HG03457 (cell line): ENCODE data around the gene TBX2.

Source experiments
- ATAC-seq: cut with Tn5 transposase; IDR thresholded peaks from one replicate; pipeline ENCODE4 v1.9.1; 2021; ENCODE audit warnings: moderate number of reproducible peaks; ENCODE audit not compliant: unreplicated experiment

TBX2 gene

DNA sequence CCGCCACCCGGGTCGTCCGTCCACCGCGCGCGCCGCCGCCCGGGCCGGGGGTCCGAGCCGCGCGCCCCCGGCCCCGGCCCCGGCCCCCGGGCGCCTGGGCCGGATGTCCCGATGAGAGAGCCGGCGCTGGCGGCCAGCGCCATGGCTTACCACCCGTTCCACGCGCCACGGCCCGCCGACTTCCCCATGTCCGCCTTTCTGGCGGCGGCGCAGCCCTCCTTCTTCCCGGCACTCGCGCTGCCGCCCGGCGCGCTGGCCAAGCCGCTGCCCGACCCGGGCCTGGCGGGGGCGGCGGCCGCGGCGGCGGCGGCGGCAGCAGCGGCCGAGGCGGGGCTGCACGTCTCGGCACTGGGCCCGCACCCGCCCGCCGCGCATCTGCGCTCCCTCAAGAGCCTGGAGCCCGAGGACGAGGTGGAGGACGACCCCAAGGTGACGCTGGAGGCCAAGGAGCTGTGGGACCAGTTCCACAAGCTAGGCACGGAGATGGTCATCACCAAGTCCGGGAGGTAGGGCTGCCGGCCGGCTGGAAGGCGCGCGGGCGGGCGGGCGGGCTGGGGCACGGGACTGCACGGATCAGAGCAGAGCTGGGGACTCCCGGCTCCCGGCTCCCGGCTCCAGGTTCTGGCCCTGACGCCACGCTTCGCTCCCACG lies 548 bp downstream of the TBX2 start:
- no peak for ATAC-seq

DNA sequence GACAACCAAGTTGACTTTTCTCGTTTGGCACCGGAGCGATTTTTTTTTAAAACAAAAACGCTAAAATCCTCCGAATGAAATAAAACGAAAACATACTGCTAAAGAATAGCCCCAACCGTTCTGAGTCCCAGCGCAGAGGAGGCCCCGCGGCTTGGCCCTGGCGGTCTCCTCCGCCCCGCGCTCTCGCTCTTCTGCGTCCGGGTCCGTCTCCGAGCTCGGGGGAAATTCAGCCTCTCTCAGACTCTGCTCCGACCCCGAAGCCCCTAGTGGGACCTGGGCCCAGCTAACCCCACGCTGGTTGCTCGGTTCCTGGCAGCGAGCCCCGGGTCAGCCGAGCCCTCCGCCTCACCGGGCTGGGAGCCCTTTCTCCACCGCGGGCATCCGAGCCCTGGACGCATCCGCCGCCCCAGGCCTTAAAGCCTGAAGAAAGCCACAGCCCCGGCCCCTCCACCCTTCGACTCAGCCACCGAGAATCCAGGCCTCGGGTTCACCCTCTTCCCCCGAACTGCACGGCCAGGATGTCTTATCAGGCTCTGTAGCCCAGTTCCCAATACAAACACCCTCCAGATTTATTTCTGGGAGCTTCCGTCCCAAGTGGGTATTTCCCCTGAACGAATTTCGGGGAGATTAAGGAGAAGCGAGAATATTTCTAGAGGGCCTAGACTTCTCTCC lies 1.2 kb downstream of the TBX2 start:
- no peak for ATAC-seq

DNA sequence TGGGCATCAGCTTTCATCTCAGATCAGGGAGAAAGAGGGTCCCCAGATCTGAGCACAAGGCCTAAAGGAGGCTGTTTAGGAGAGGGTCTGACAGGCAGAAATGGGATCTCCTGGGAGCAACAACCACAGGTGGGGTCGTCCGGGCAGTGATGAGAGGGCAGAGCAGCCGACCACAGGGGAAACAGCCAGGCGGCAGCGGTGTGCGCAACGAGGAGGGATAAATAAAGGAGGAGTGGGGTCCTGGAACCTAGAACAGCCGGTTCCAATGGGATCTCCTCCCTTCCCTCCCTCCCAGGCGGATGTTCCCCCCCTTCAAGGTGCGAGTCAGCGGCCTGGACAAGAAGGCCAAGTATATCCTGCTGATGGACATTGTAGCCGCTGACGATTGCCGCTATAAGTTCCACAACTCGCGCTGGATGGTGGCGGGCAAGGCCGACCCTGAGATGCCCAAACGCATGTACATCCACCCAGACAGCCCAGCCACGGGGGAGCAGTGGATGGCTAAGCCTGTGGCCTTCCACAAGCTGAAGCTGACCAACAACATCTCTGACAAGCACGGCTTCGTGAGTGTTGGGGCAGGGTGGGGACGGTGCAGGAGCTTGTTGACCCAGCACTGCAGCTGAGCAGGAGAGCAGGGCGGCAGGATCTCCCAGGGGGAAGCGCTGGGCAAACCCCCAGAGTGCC lies 1.9 kb downstream of the TBX2 start:
- ATAC-seq, result no peak

DNA sequence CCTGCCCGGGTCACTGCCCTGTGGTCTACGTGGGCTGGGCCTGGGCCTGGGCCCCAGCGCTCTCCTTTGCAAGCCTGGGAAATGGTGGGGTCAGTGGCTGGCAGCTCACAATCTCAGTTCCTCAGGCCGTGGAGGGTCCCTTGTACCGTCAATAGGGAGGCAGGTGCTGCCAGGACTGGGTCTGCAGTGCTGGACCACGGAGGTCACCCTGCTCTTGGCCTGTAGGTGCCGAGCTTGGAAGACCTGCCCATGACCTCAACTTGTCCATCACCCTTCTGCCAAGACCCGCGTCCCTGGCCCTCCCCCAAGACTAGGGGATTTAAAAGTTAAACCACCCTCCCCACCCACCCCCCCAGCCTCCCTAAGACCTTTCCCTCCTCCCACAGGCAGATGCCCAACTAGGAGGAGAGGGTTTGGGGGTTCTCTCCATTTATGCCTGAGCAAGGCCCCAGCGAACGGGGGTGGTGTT lies 2.5 kb downstream of the TBX2 start:
- ATAC-seq, result no peak

DNA sequence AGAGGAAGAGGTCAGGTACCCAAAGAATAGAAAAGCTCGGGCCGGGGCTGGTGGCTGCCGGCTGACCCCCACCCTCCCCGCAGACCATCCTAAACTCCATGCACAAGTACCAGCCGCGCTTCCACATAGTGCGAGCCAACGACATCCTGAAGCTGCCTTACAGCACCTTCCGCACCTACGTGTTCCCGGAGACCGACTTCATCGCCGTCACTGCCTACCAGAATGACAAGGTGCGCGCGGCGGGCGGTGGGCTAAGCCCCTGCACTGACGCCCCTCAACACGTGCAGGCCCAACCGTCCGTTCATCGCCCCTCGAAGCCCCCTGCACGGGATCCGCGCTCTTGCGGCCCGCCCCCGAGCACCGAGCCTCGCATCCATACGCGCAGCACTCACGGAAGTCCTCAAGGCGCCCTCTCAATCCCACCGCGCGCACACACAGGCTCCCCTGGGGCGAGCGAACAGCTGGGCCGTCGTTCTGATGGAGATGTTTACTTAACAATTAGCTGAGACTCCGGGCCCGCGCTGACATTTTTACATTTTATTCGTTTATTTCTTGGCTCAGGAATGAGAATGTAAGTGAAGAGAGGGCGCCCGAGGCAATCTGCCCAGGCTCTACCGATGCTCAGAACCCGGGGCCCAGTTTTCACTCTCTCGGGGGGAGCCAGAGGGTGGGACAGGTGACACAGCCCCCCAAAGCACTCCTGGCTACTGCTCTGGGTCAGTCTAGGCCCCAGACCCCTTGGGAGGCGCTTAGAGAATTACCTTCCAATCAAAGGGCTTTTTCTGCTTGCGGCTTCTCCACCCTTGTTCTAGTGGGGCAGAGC lies 3.5 kb downstream of the TBX2 start:
- ATAC-seq, result no peak

DNA sequence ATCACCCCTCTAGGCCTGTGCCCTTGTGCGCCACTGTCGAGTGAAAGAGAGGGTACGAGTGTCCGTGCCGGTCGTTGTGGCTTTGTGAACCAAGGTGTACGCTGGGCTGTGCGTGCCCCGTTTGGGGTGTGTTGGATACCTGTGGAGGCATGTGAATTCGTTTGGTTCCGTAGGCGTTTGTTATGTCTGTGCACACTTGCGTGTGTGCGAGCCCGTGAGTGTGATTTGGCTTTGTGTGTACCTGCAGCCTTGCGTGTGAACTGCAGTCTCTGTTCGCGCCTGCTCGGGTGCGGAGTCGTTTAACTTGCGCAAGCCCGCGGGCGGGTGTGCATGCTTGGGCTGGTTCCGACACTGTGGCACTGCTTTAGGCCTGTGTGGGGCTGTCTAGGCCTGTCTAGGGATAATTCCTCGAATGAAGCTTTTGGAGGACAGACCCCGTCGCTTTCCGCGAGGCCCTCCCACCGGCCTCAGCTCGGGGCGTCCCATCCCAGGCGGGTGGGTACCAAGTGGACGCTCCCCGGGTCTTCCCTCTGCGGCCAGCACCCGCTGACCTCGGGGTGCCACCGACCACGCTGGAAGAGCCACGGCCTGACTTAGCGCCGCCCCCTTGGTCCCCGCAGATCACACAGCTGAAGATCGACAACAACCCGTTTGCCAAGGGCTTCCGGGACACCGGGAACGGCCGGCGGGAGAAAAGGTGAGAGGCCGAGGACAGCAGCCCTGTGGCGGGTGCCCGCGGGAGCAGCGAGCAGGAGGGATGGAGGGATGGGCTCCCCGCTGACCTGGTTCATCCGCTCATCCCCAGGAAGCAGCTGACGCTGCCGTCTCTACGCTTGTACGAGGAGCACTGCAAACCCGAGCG lies 4.4 kb downstream of the TBX2 start:
- ATAC-seq, result no peak

DNA sequence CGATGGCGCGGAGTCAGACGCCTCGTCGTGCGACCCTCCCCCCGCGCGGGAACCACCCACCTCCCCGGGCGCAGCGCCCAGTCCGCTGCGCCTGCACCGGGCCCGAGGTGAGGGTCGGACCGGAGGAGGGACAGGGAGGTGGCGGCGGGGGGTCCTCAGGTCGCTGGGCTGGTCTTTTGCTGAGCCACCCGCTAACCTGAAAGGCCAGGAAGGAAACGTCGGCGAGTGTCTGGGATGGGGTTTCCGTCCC lies 4.9 kb downstream of the TBX2 start:
- no peak for ATAC-seq

DNA sequence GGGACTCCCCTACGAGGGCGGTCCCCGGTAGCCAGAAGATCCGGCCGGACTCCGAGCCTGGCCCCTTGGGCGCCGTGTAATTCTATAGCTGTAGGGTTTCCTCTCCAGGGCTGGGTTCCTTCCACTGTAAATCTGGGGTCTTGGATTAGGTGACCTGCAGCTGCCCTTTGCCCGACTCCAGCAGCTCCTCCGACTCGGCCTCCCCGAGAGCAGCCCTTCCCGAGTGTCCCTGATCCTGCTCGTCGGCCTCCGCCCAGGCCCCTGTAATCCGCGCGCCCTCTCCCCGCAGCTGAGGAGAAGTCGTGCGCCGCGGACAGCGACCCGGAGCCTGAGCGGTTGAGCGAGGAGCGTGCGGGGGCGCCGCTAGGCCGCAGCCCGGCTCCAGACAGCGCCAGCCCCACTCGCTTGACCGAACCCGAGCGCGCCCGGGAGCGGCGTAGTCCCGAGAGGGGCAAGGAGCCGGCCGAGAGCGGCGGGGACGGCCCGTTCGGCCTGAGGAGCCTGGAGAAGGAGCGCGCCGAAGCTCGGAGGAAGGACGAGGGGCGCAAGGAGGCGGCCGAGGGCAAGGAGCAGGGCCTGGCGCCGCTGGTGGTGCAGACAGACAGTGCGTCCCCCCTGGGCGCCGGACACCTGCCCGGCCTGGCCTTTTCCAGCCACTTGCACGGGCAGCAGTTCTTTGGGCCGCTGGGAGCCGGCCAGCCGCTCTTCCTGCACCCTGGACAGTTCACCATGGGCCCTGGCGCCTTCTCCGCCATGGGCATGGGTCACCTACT lies 5.5 kb downstream of the TBX2 start:
- no peak for ATAC-seq

DNA sequence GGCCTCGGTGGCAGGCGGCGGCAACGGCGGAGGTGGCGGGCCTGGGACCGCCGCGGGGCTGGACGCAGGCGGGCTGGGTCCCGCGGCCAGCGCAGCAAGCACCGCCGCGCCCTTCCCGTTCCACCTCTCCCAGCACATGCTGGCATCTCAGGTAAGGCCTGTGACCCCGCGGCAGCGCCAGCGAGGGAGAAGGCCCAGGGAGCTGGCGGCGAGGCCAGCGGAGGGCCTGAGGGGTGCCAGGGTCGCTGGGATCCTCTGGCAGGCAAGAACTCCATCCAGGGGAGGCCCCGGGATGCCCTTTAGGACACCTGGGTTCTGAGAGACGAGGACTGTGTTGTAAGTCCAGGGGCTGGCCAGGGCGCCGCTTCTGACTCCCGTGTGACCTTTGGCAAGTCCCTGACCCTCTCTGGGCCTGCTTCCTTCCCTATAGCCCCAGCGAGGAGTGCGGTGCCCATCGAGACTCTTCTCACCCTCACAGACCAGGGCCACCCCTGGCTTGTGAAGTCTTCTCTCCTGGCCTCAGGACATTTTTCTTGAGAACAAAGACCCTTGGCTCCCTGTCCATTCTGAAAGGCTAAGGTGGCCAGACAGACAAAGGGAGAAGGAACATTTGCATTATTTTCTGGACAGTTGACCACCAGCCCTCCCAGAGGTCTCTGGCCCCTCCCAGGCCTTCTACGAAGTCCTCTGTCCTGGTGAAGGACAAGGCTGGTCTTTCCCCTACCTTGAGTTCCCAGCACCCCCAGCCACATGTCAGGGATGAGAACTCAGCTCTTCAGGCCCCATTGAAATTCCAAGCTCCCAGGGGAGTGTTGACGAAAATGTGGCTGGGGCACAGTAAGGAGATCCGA lies 6.3 kb downstream of the TBX2 start:
- ATAC-seq, result no peak

DNA sequence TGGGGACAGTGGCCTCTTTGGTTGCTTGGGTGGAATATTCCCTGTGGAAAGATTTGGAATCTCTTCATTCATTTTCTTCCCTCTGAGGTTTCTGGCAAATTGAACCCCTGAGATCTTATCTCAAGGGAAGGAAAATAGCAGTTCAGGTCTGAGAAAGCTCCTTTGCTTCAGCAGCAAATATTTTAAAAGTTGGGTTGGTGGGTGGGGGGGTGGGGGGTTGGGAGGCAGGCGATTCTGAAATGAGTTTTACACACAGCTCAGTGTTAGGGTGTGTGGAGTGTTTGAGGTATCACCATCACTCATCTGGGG lies 6.8 kb downstream of the TBX2 start:
- ATAC-seq, result no peak

DNA sequence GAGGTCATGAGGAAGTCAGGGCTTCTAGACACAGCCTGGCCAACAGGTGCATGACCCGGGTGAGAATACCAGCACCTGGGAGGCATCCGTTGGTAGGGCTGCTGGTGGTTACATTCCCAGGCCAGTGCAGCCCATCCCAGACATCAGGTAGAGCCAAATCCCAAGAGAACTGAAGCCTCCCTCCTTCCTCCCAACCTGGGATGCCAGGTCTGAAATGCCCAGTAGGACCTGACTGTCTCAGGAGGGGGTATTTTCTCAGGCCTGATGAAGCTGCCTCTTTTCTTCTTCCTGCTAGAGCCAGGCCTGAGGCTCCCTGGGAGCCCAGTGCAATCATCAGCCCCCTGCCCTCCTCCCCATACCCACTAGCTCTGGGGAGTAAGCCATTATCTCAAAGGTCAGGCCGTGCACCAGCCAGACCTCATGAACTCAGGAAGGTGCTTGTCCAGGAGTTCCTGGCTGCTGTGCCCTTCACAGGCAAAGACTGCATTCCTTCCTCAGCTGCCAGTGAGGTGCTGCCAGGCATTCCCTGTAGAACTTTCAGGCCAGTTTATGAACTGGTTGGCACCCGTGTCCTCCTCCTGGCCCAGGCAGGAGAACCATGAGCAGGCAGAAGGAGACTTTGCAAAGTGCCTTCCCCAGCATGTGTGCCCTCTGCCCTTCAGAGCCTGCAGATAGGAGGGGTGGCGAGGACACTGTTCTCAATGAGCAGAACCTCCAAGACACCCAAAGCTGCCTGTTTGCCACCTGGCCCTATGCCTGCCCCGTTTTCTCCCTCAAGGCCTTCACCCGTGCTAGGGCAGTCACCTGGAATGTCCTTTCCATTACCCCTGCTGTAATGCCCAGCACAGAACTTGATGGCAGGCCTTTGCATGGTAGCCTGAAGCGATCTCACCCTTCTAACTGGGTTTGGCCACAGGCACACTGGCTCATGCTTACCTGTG lies 7.6 kb downstream of the TBX2 start:
- ATAC-seq, result no peak

DNA sequence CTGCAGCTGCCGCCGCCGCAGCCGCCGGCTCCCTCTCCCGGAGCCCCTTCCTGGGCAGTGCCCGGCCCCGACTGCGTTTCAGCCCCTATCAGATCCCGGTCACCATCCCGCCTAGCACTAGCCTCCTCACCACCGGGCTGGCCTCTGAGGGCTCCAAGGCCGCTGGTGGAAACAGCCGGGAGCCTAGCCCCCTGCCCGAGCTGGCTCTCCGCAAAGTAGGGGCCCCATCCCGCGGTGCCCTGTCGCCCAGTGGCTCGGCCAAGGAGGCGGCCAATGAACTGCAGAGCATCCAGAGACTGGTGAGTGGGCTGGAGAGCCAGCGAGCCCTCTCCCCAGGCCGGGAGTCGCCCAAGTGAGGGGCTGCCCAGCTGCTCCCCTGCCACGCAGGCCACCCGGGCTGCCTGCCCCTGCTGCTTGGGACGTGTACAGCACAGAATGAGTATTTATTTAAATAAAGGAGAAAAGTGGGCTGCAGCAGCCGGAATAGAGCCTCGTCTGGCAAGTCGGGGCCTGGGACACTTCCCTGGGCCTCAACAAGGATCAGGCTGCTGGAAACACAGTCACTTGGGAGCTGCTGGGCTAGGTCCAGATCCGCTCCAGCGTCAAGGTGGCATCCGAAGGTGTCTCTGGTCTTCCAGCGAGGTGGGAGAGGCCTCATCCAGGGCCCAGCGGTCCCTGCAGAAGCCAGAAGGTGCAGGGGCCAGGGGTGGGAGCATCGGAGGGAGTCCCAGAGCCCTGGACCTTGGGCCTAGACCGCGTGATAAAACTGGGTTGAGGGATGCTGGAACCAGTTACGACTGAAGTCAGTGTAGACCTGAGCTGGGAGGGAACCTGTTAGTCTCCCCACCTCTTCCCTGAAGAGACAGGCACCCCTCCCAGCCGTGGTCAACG lies 8.8 kb downstream of the TBX2 start:
- ATAC-seq, result no peak

DNA sequence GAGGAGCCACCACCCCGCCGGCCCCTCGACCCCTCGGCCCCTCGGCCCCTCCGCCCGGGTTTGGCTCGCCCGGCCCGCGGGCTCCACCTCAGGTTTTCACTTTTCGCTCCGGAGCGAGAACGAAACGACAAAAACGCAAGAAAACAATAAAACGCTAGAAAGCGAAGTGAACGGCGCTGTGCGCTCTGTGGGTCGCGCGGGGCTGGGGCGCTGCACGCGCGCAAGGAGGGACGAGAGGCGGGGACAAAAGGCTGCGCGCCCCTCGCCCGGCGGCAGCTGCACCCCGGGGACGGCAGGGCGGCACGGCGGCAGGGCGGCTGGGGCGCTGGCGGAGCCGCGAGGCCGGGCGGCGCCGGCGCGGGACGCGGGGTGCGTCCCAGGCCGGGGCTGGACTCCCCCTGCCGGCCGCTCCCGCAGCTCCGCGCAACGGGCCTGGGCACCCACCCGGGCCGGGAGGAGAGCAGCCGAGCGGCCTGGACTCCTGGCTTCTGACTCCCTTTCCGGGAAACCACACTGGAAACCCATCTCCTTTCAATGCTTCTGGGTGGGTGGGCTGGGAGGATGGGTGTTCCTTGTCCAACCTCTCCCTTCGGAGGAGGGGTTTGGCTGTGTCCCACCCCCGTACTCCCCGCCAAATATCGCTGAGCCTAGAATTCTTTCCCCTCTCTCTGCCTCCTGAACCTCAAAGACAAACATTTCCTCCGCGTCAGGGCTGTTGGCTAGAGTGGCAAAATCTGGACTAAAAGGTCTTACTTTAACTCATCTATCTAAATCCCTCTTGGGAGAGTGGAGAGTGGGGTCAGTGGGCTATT lies 9.9 kb downstream of the TBX2 start:
- ATAC-seq, result no peak

DNA sequence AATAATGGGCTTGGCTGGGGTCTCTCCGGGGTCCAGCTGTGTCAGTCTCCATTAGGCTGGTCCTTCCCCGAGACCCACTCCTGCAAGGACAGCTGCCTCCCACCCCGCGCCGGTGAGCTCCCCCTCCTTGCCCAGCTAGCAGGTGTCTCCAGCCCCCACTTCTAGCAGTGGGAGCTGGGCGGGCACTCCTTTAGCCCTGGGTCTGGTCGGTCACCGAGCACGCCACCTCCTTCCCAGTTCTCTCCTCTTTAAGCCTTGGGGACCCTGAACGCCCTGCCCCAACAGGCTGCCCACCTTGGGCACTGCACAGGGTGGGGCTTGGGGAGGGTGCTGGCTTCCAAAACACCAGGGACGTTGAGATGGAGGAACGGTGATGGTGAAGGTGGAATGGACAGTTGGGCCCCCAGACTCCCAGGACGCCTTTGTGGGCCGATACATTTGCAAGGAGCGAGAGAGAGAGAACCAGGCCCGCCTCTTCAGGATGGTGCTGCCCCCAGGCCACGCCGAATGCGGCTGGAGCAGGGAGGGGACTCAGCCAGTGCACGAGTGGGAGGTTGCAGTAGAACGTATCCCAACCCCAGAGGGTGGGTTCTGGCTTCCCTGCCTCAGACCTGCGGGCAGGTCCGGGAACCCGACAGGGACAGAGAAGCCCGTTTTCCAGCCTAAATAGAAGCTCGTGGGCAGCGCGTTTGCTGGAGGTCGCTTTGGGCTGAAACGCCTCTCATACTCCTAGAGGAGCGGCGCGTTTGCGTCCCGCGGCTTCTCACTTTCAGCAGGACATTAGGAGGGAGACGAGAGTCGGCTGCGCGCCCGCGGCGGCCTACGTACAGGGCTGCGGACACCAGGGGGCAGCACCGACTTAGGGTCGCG lies 10.7 kb downstream of the TBX2 start:
- ATAC-seq, result no peak

DNA sequence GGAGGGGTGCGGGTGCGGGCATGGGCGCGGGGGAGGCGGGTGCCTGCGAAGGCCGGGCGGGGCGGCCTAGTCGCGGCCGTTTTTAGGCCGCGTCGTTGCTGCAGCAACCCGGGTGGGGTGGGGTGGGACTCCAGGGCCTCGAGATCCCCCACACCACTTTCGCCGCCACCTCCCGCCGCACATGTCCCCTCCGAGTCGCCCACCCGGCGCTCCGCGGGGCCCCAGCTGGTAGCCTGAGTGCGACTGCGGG lies 11.3 kb downstream of the TBX2 start:
- no peak for ATAC-seq
